ENCODE data around the gene TUBB1.

TUBB1 gene

GRCh38 chr20:58992911-58993310 is 26.3 kb upstream of the TUBB1 start:
- no peak overlapping the region for H3K4me3 Mint-ChIP-seq
- H3K4me1 Mint-ChIP-seq = no peaks in the 10 kb centered on the region
- no peak for DNase-seq
- H3K36me3 Mint-ChIP-seq (ENCODE audit: low read depth) = peaks cover 74% of the 10 kb centered on the region
- H3K27ac Mint-ChIP-seq = no peak overlapping the region
- H3K9me3 Mint-ChIP-seq = no peaks in the 10 kb centered on the region
- TF ChIP-seq CTCF (IDR thresholded peaks at IDR 0.05) = no peak
- H3K27me3 Mint-ChIP-seq (ENCODE audit: low read depth, poor library complexity) = no peaks in the 10 kb centered on the region

DNA sequence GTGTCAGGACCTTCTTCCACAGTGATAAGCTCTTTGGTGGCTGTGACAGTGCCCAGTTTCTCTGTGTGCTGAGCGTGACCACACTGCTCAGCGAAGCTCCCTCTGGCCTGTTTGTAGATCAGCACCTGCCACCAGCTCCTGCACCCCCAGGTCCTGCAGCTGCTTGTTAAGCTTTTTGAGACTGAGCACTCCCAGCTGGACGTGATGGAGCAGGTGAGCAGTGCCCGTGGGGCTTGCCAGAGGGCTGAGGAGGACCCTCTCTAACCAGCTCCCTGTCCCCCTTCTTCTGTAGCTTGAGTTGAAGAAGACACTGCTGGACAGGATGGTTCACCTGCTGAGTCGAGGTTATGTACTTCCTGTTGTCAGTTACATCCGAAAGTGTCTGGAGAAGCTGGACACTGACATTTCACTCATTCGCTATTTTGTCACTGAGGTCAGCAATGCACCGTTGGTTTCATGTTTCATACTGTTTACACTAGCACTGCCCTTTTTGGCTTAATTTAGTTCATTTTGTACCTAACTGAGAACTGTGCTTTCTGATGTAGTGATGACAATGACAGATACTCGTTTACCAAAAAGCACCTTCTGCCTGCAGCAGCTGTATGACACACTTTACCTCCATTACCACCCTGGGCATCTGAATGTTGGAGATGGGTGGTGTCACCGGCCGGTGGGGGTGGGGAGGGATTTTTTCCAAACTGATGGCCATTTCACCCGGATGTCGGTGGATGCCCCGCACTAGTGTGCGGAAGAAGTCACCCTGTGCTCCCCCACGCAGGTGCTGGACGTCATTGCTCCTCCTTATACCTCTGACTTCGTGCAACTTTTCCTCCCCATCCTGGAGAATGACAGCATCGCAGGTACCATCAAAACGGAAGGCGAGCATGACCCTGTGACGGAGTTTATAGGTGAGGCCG is 25.6 kb upstream of the TUBB1 start:
- no peak for DNase-seq
- Mint-ChIP-seq H3K36me3 (ENCODE audit: low read depth) (peaks cover 74% of the 10 kb centered on the region), H3K9me3 (no peaks in the 10 kb centered on the region), H3K27me3 (ENCODE audit: low read depth, poor library complexity) (no peaks in the 10 kb centered on the region), H3K4me3 (no peak overlapping the region), H3K4me1 (no peaks in the 10 kb centered on the region), H3K27ac (peak overlapping the region; percentile 19)
- no peak for TF ChIP-seq CTCF (IDR thresholded peaks at IDR 0.05)

DNA sequence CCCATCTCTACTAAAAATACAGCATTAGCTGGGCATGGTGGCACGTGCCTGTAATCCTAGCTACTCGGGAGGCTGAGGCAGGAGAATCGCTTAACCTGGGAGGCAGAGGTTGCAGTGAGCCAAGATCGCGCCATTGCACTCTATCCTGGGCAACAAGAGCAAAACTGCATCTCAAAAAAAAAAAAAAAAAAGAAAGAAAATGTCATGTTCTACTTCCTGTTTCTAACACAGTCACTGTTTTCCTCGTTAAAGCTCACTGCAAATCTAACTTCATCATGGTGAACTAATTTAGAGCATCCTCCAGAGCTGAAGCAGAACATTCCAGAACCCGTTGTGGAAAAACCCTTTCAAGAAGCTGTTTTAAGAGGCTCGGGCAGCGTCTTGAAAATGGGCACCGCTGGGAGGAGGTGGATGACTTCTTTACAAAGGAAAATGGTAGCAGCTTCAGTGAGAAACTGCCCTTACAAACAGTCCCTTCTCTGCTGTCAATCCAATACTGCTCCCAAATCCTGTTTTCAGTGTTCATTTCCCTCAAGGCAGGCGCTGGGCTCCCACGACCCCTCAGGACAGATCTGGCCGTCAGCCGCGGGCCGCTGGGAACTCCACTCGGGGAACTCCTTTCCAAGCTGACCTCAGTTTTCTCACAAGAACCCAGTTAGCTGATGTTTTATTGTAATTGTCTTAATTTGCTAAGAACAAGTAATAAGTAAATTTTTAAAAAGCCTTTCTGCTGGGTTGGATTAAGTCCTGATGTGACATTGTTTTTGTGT is 24.7 kb upstream of the TUBB1 start:
- Mint-ChIP-seq H3K4me3 (no peak overlapping the region), H3K9me3 (no peaks in the 10 kb centered on the region), H3K27ac (peak overlapping the region; percentile 93), H3K4me1 (no peaks in the 10 kb centered on the region), H3K27me3 (ENCODE audit: low read depth, poor library complexity) (no peaks in the 10 kb centered on the region), H3K36me3 (ENCODE audit: low read depth) (peaks cover 67% of the 10 kb centered on the region)
- no peak for TF ChIP-seq CTCF (IDR thresholded peaks at IDR 0.05)
- DNase-seq = no peak

- no peaks in the 10 kb centered on the region for H3K27me3 Mint-ChIP-seq (ENCODE audit: low read depth, poor library complexity)
- peaks cover 64% of the 10 kb centered on the region for H3K36me3 Mint-ChIP-seq (ENCODE audit: low read depth)
- no peak for TF ChIP-seq CTCF (IDR thresholded peaks at IDR 0.05)
- H3K4me1 Mint-ChIP-seq = no peaks in the 10 kb centered on the region
- H3K9me3 Mint-ChIP-seq = no peaks in the 10 kb centered on the region
- DNase-seq = no peak
- peak overlapping the region; percentile 93 for H3K27ac Mint-ChIP-seq
- no peak overlapping the region for H3K4me3 Mint-ChIP-seq
Observed at GRCh38 chr20:58995461-58996225, 23.6 kb upstream of the TUBB1 start.

GRCh38 chr20:58996226-58996611 is 23.0 kb upstream of the TUBB1 start:
- peaks cover 60% of the 10 kb centered on the region for H3K36me3 Mint-ChIP-seq (ENCODE audit: low read depth)
- no peaks in the 10 kb centered on the region for H3K4me1 Mint-ChIP-seq
- no peak for TF ChIP-seq CTCF (IDR thresholded peaks at IDR 0.05)
- DNase-seq = no peak
- H3K27ac Mint-ChIP-seq = peak overlapping the region; percentile 64
- H3K27me3 Mint-ChIP-seq (ENCODE audit: low read depth, poor library complexity) = no peaks in the 10 kb centered on the region
- no peak overlapping the region for H3K4me3 Mint-ChIP-seq
- H3K9me3 Mint-ChIP-seq = no peaks in the 10 kb centered on the region
